ENCODE results near the gene VSTM2A.

The VSTM2A gene

DNA sequence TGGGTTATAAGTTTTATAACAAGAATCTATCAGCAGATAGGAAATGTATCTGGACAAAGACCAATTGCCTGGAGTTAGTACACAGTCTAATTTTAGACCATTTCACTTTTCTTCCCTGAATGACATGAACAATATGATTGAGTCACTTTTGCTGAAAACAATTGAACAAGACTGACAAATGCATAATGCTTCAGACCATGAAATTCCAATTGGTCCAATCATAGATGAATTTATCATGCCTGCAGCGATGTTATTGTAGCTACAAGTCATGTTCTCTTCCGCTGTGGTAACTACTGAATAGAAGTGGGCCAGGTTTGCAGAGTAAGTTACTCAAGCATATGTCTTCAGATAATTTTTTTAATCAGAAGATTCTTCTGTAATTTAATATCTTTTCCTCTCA is 73.4 kb downstream of the VSTM2A start:
- no peak for DNase-seq (ENCODE audit: low read depth in 2 of 2, low spot score in 1 of 2)
